Measurements from ENCODE around the gene SLC36A1.

Gene SLC36A1

GRCh38 chr5:151454166-151454565 is 6.8 kb downstream of the SLC36A1 start:
- DNase-seq = no peak

- DNase-seq = no peak
Observed at GRCh38 chr5:151454889-151455288, 7.5 kb downstream of the SLC36A1 start.

- DNase-seq = no peak
Observed at GRCh38 chr5:151456321-151456940, 9.0 kb downstream of the SLC36A1 start.

GRCh38 chr5:151458314-151458713 is 10.9 kb downstream of the SLC36A1 start:
- no peak for DNase-seq

GRCh38 chr5:151459680-151460324 is 12.4 kb downstream of the SLC36A1 start:
- no peak for DNase-seq

- DNase-seq = no peak
Observed at GRCh38 chr5:151461312-151461711, 13.9 kb downstream of the SLC36A1 start.

- no peak for DNase-seq
Observed at GRCh38 chr5:151463137-151464029, 16.0 kb downstream of the SLC36A1 start.

- DNase-seq = no peak
Observed at GRCh38 chr5:151464101-151464500, 16.7 kb downstream of the SLC36A1 start.

- no peak for DNase-seq
Observed at GRCh38 chr5:151465476-151465875, 18.1 kb downstream of the SLC36A1 start.

- no peak for DNase-seq
Observed at GRCh38 chr5:151467576-151467975, 20.2 kb downstream of the SLC36A1 start.

- DNase-seq = no peak
Observed at GRCh38 chr5:151469386-151469785, 22.0 kb downstream of the SLC36A1 start.

- no peak for DNase-seq
Observed at GRCh38 chr5:151469992-151470391, 22.6 kb downstream of the SLC36A1 start.

- no peak for DNase-seq
Observed at GRCh38 chr5:151470439-151470838, 23.0 kb downstream of the SLC36A1 start.

- no peak for DNase-seq
Observed at GRCh38 chr5:151471276-151471675, 23.9 kb downstream of the SLC36A1 start.

GRCh38 chr5:151474799-151475198 is 27.4 kb downstream of the SLC36A1 start:
- DNase-seq = no peak

GRCh38 chr5:151475388-151475787 is 28.0 kb downstream of the SLC36A1 start:
- DNase-seq = no peak

- DNase-seq = no peak
Observed at GRCh38 chr5:151476016-151476415, 28.6 kb downstream of the SLC36A1 start.

GRCh38 chr5:151477101-151477500 is 29.7 kb downstream of the SLC36A1 start:
- no peak for DNase-seq

GRCh38 chr5:151480384-151481293 is 33.2 kb downstream of the SLC36A1 start:
- DNase-seq = no peak

GRCh38 chr5:151483176-151483575 is 35.8 kb downstream of the SLC36A1 start:
- DNase-seq = no peak

- no peak for DNase-seq
Observed at GRCh38 chr5:151483647-151484046, 36.2 kb downstream of the SLC36A1 start.

- no peak for DNase-seq
Observed at GRCh38 chr5:151487544-151487943, 40.1 kb downstream of the SLC36A1 start.

- DNase-seq = no peak
Observed at GRCh38 chr5:151490627-151491026, 43.2 kb downstream of the SLC36A1 start.
